Progenitor cell of endocrine pancreas (in vitro differentiated cells): ENCODE measurements around the gene BAG1. TPM values are rescaled to one million over a fixed set of nuclear protein-coding genes. Genes with fewer than 3 reads are reported as not detected.

Experiments
- DNase-seq: peaks from one replicate; pipeline ENCODE4 v3.0.0; 2021; ENCODE audit warnings: low spot score; ENCODE audit not compliant: unreplicated experiment
- H3K27ac Mint-ChIP-seq: 2 replicates; pipeline ENCODE4 v1.8.0; 2021; ENCODE audit warnings: mild to moderate bottlenecking, moderate library complexity, mixed read lengths
- H3K27me3 Mint-ChIP-seq: 2 replicates; pipeline ENCODE4 v1.8.0; 2021; ENCODE audit warnings: mixed read lengths
- H3K36me3 Mint-ChIP-seq: 2 replicates; pipeline ENCODE4 v1.8.0; 2022; ENCODE audit warnings: mixed read lengths; ENCODE audit not compliant: insufficient read depth
- H3K4me1 Mint-ChIP-seq: 2 replicates; pipeline ENCODE4 v1.8.0; 2021; ENCODE audit warnings: low read depth, mixed read lengths
- H3K4me3 Mint-ChIP-seq: 2 replicates; pipeline ENCODE4 v1.8.0; 2021; ENCODE audit warnings: low read depth, mild to moderate bottlenecking, moderate library complexity, mixed read lengths
- H3K9me3 Mint-ChIP-seq: 2 replicates; pipeline ENCODE4 v1.8.0; 2021; ENCODE audit warnings: low read depth, mixed read lengths
- CTCF ChIP-seq: fragments of 200-600 bp; sonication (generic); IDR thresholded peaks from one replicate; pipeline ENCODE4 v1.5.0; 2021; ENCODE audit warnings: antibody characterized with exemption, mild to moderate bottlenecking; ENCODE audit not compliant: unreplicated experiment
- total RNA-seq: library from RNA; stranded (reverse); gene quantifications from 2 replicates; pipeline ENCODE4 v1.2.1, GENCODE V29; 2021

BAG1 gene
- total RNA-seq, 1 donor from 2014 or later: 67.7 TPM

- Mint-ChIP-seq H3K9me3 (no peaks in the 10 kb centered on the region), H3K4me3 (no peak within 1 kb of the TSS), H3K27me3 (peaks cover 11% of the 10 kb centered on the region), H3K27ac (no peak within 1 kb of the TSS), H3K4me1 (peaks cover 3% of the 10 kb centered on the region), H3K36me3 (no peaks in the 10 kb centered on the region)
- TF ChIP-seq CTCF: no peak
- no peak for DNase-seq
Measured at GRCh38 chr9:33239921-33240320, 24.6 kb downstream of the BAG1 start, which contains the start of gene SPINK4. Gene SPINK4, plus strand, starts transcription at chr9:33240167. Its CDS starts 42 bp downstream, at chr9:33240209.

- H3K36me3 Mint-ChIP-seq: no peaks in the 10 kb centered on the region
- no peak for DNase-seq
- no peak overlapping the region for H3K4me3 Mint-ChIP-seq
- no peaks in the 10 kb centered on the region for H3K9me3 Mint-ChIP-seq
- no peak overlapping the region for H3K27ac Mint-ChIP-seq
- peaks cover 3% of the 10 kb centered on the region for H3K4me1 Mint-ChIP-seq
- H3K27me3 Mint-ChIP-seq: peaks cover 18% of the 10 kb centered on the region
- no peak for TF ChIP-seq CTCF
Measured at GRCh38 chr9:33236571-33236970, 27.9 kb downstream of the BAG1 start.

GRCh38 chr9:33234511-33235467, 29.7 kb downstream of the BAG1 start:
- Mint-ChIP-seq H3K4me3 (no peak overlapping the region), H3K4me1 (peaks cover 1% of the 10 kb centered on the region), H3K27me3 (peaks cover 18% of the 10 kb centered on the region), H3K27ac (no peak overlapping the region), H3K9me3 (no peaks in the 10 kb centered on the region), H3K36me3 (no peaks in the 10 kb centered on the region)
- DNase-seq: no peak
- TF ChIP-seq CTCF: no peak

GRCh38 chr9:33233626-33234342, 30.7 kb downstream of the BAG1 start:
- Mint-ChIP-seq H3K36me3 (no peaks in the 10 kb centered on the region), H3K9me3 (no peaks in the 10 kb centered on the region), H3K4me3 (no peak overlapping the region), H3K27me3 (peaks cover 18% of the 10 kb centered on the region), H3K27ac (no peak overlapping the region), H3K4me1 (no peaks in the 10 kb centered on the region)
- no peak for TF ChIP-seq CTCF
- DNase-seq: no peak

GRCh38 chr9:33232815-33233214, 31.7 kb downstream of the BAG1 start:
- no peaks in the 10 kb centered on the region for H3K4me1 Mint-ChIP-seq
- no peak overlapping the region for H3K27ac Mint-ChIP-seq
- no peak for DNase-seq
- no peak overlapping the region for H3K4me3 Mint-ChIP-seq
- peaks cover 18% of the 10 kb centered on the region for H3K27me3 Mint-ChIP-seq
- H3K36me3 Mint-ChIP-seq: no peaks in the 10 kb centered on the region
- no peak for TF ChIP-seq CTCF
- H3K9me3 Mint-ChIP-seq: no peaks in the 10 kb centered on the region
